WTC11 (cell line): Measurements from ENCODE around the gene POLE3.

ENCODE experiments used
- ARID4B ChIP-seq: sonication (generic); formaldehyde crosslinking; IDR thresholded peaks from 2 replicates; pipeline ENCODE4 v1.8.0; 2023; ENCODE audit warnings: missing genetic modification reagents, mild to moderate bottlenecking, borderline replicate concordance
- ATF2 ChIP-seq: sonication (generic); formaldehyde crosslinking; IDR thresholded peaks from 2 replicates; pipeline ENCODE4 v1.8.1; 2022; ENCODE audit warnings: low read depth, missing genetic modification reagents, borderline replicate concordance
- CTCF ChIP-seq: fragments of 200-600 bp; IDR thresholded peaks from 2 replicates; pipeline ENCODE4 v1.8.0; 2022; ENCODE audit warnings: antibody characterized with exemption
- HMGXB4 ChIP-seq: sonication (generic); formaldehyde crosslinking; IDR thresholded peaks from 2 replicates; pipeline ENCODE4 v1.8.1; 2023; ENCODE audit warnings: mild to moderate bottlenecking, moderate library complexity, missing genetic modification reagents
- MAX ChIP-seq: sonication (generic); formaldehyde crosslinking; IDR thresholded peaks from 2 replicates; pipeline ENCODE4 v1.8.0; 2022; ENCODE audit warnings: mild to moderate bottlenecking, missing genetic modification reagents
- ZBTB43 ChIP-seq: sonication (generic); formaldehyde crosslinking; IDR thresholded peaks from 2 replicates; pipeline ENCODE4 v1.8.1; 2023; ENCODE audit warnings: mild to moderate bottlenecking, missing genetic modification reagents

- TF ChIP-seq ARID4B (CRISPR knock-in tag) (no peak), CTCF (no peak), ZBTB43 (CRISPR knock-in tag) (no peak), MAX (CRISPR knock-in tag) (no peak), ATF2 (no peak), HMGXB4 (CRISPR knock-in tag) (no peak)
Measured at GRCh38 chr9:113373676-113374392, 36.6 kb downstream of the POLE3 start.
